CD14-positive monocyte (primary cell): ENCODE data around the gene RBFOX1. TPM values are rescaled to one million over a fixed set of nuclear protein-coding genes. Genes with fewer than 3 reads are reported as not detected.

ENCODE experiments used
- DNase-seq, 3 donors: peaks; one replicate each; pipeline ENCODE4 v3.0.0-alpha.2; 2011 to 2022
- H2AFZ ChIP-seq: 2 replicates; pipeline ENCODE4 v1.6.0; 2012; ENCODE audit warnings: mild to moderate bottlenecking, low read depth, low read length, inconsistent platforms; ENCODE audit not compliant: insufficient read depth, poor library complexity, severe bottlenecking
- H3K27ac ChIP-seq, 2 donors: 1 replicate in 1 of 2; 2 replicates in 1 of 2; pipeline ENCODE4 v1.5.1; 2012 to 2013; ENCODE audit warnings: low read length in 2 of 2, control low read depth in 1 of 2, inconsistent platforms in 1 of 2, low read depth in 1 of 2, mild to moderate bottlenecking in 1 of 2
- H3K27me3 ChIP-seq, 2 donors: one replicate each; pipeline versions ENCODE4 v1.6.0 to v1.6.1; 2011 to 2013; ENCODE audit warnings: low read length in 2 of 2; ENCODE audit not compliant: control insufficient read depth in 2 of 2, insufficient read depth in 2 of 2
- H3K36me3 ChIP-seq, 2 donors: replicated peaks in 1 of 2; 1 replicate in 1 of 2; 2 replicates in 1 of 2; pipeline versions ENCODE4 v1.5.1 to v1.6.1; 2012 to 2013; ENCODE audit warnings: low read length in 2 of 2, control low read depth in 1 of 2, inconsistent platforms in 1 of 2, mild to moderate bottlenecking in 1 of 2; ENCODE audit not compliant: insufficient read depth in 2 of 2, control insufficient read depth in 1 of 2
- H3K4me1 ChIP-seq, 2 donors: 1 replicate in 1 of 2; 2 replicates in 1 of 2; pipeline versions ENCODE4 v1.5.1 to v1.6.1; 2012 to 2013; ENCODE audit warnings: low read length in 2 of 2, control low read depth in 1 of 2, inconsistent platforms in 1 of 2, mild to moderate bottlenecking in 1 of 2, moderate library complexity in 1 of 2; ENCODE audit not compliant: insufficient read depth in 2 of 2, control insufficient read depth in 1 of 2
- H3K4me2 ChIP-seq: replicated peaks from 2 replicates; pipeline ENCODE3; 2012; ENCODE audit warnings: low read length, moderate library complexity, mild to moderate bottlenecking; ENCODE audit not compliant: poor library complexity, severe bottlenecking; ENCODE audit errors: extremely low read depth
- H3K4me3 ChIP-seq, 3 experiments: fragments of 200-600 bp in 1 of 3; sonication (generic) in 1 of 3; replicated peaks in 1 of 3; 1 replicate in 2 of 3; 2 replicates in 1 of 3; pipeline ENCODE4 v1.5.1; 2011 to 2013; ENCODE audit warnings: low read length in 3 of 3, mild to moderate bottlenecking in 3 of 3, control low read depth in 2 of 3, low read depth in 2 of 3, inconsistent platforms in 1 of 3, moderate library complexity in 1 of 3
- H3K79me2 ChIP-seq: 2 replicates; pipeline ENCODE4 v1.6.0; 2012; ENCODE audit warnings: mild to moderate bottlenecking, control low read depth, inconsistent platforms, low read length, moderate library complexity; ENCODE audit not compliant: insufficient read depth
- H3K9ac ChIP-seq: 2 replicates; pipeline ENCODE4 v1.6.0; 2017; ENCODE audit warnings: low read length, mild to moderate bottlenecking; ENCODE audit not compliant: insufficient read depth, poor library complexity, severe bottlenecking
- H3K9me3 ChIP-seq, 2 donors: replicated peaks in 1 of 2; 1 replicate in 1 of 2; 2 replicates in 1 of 2; pipeline versions ENCODE4 v1.5.1 to v1.6.1; 2012 to 2013; ENCODE audit warnings: low read length in 2 of 2, control low read depth in 1 of 2; ENCODE audit not compliant: control insufficient read depth in 1 of 2, insufficient read depth in 1 of 2
- H4K20me1 ChIP-seq: 2 replicates; pipeline ENCODE4 v1.6.0; 2012; ENCODE audit warnings: mild to moderate bottlenecking, low read length, control low read depth, moderate library complexity; ENCODE audit not compliant: insufficient read depth
- H3K27ac Mint-ChIP-seq, 7 donors: one replicate each; pipeline ENCODE4 v1.8.0; 2020; ENCODE audit warnings: mild to moderate bottlenecking in 7 of 7, mixed read lengths in 7 of 7, moderate library complexity in 6 of 7, inconsistent platforms in 2 of 7
- H3K27me3 Mint-ChIP-seq, 3 donors: one replicate each; pipeline ENCODE4 v1.8.0; 2021 to 2022; ENCODE audit warnings: low read depth in 3 of 3, mild to moderate bottlenecking in 3 of 3, mixed read lengths in 3 of 3, moderate library complexity in 3 of 3, inconsistent platforms in 1 of 3
- H3K36me3 Mint-ChIP-seq, 2 donors: one replicate each; pipeline ENCODE4 v1.8.0; 2020; ENCODE audit warnings: mixed read lengths in 2 of 2, inconsistent platforms in 1 of 2, mild to moderate bottlenecking in 1 of 2
- H3K4me1 Mint-ChIP-seq: one replicate; pipeline ENCODE4 v1.8.0; 2020; ENCODE audit warnings: mild to moderate bottlenecking, mixed read lengths
- H3K4me3 Mint-ChIP-seq, 2 donors: one replicate each; pipeline ENCODE4 v1.8.0; 2020; ENCODE audit warnings: mild to moderate bottlenecking in 2 of 2, mixed read lengths in 2 of 2, moderate library complexity in 1 of 2
- H3K9me3 Mint-ChIP-seq, 7 donors: one replicate each; pipeline ENCODE4 v1.8.0; 2020 to 2022; ENCODE audit warnings: mixed read lengths in 7 of 7, mild to moderate bottlenecking in 6 of 7, moderate library complexity in 6 of 7, inconsistent platforms in 2 of 7
- CTCF ChIP-seq: fragments of 200-600 bp; IDR thresholded peaks from one replicate; pipeline ENCODE4 v1.8.0; 2022; ENCODE audit warnings: antibody characterized with exemption, mild to moderate bottlenecking
- WGBS: methylation state at CpG from one replicate; pipeline ENCODE4 v1.1.5; 2013; ENCODE audit warnings: missing lambda C conversion rate; ENCODE audit not compliant: insufficient coverage; 5-methylcytosine and 5-hydroxymethylcytosine counted together
- intact Hi-C, 2 donors: fragments of 100-400 bp; cut with micrococcal nuclease; formaldehyde crosslinking; loops; one replicate each; pipeline versions ENCODE4 v1.15.0 to v1.15.1; 2023
- polyA plus RNA-seq, 3 donors: library from polyadenylated mRNA; depleted of rRNA in 1 of 3; unstranded in 2 of 3; stranded (reverse) in 1 of 3; fragments of 300-500 nt in 2 of 3; fragments of >200 nt in 1 of 3; fragmentation: Illumina TruSeq in 2 of 3; gene quantifications; 1 replicate in 2 of 3; 2 replicates in 1 of 3; pipeline ENCODE4 v1.2.3, GENCODE V29; 2012 to 2021

The RBFOX1 gene
- polyA plus RNA-seq, 3 donors, result not detected

GRCh38 chr16:7450440-7450839 lies 117.8 kb downstream of the RBFOX1 start:
- no peak for DNase-seq
- Mint-ChIP-seq H3K4me3 (no peak overlapping the region), H3K9me3 (peaks cover 2 to 24% (median 6%) of the 10 kb centered on the region in 7 donors), H3K36me3 (no peaks in the 10 kb centered on the region), H3K27me3 (peaks cover 0 to 1% (median 0%) of the 10 kb centered on the region in 3 donors), H3K4me1 (no peaks in the 10 kb centered on the region), H3K27ac (no peak overlapping the region)
- Histone ChIP-seq H3K36me3 (no peaks in the 10 kb centered on the region), H3K4me3 (no peak overlapping the region), H3K4me2 (no peak overlapping the region), H3K9ac (no peak overlapping the region), H2AFZ (no peak overlapping the region), H4K20me1 (no peaks in the 10 kb centered on the region), H3K27me3 (no peaks in the 10 kb centered on the region), H3K27ac (no peak overlapping the region), H3K79me2 (no peaks in the 10 kb centered on the region), H3K4me1 (no peaks in the 10 kb centered on the region), H3K9me3 (peaks cover 0 to 3% of the 10 kb centered on the region in 2 donors)
- WGBS, result 82% methylated on average over 1 of the region's 7 CpGs
- intact Hi-C loops, result no loop called here
- TF ChIP-seq CTCF, result no peak

GRCh38 chr16:7452090-7452489 lies 119.4 kb downstream of the RBFOX1 start:
- peaks cover 2 to 29% (median 7%) of the 10 kb centered on the region in 7 donors for H3K9me3 Mint-ChIP-seq
- Histone ChIP-seq H3K4me2 (no peak overlapping the region), H3K4me1 (no peaks in the 10 kb centered on the region), H3K9me3 (peaks cover 0 to 10% of the 10 kb centered on the region in 2 donors), H3K4me3 (no peak overlapping the region), H3K27me3 (no peaks in the 10 kb centered on the region), H3K27ac (no peak overlapping the region), H2AFZ (no peak overlapping the region), H3K36me3 (no peaks in the 10 kb centered on the region), H3K79me2 (no peaks in the 10 kb centered on the region), H3K9ac (no peak overlapping the region), H4K20me1 (no peaks in the 10 kb centered on the region)
- H3K36me3 Mint-ChIP-seq, result no peaks in the 10 kb centered on the region
- DNase-seq, result no peak
- TF ChIP-seq CTCF, result no peak
- no peaks in the 10 kb centered on the region for H3K4me1 Mint-ChIP-seq
- intact Hi-C loops, result no loop called here
- H3K27me3 Mint-ChIP-seq, result no peaks in the 10 kb centered on the region
- WGBS, result 89% methylated on average over 4 of the region's 6 CpGs
- no peak overlapping the region for H3K4me3 Mint-ChIP-seq
- H3K27ac Mint-ChIP-seq, result no peak overlapping the region
